SK-N-SH (cell line): ENCODE measurements around the gene COL4A3. TPM values are rescaled to one million over a fixed set of nuclear protein-coding genes. Genes with fewer than 3 reads are reported as not detected.

ENCODE experiments used
- CTCF ChIA-PET: fragments of 300-600, 350-600 bp; formaldehyde crosslinking; extraction: SDS; loops from one replicate; lab custom pipeline; 2021; lab: Yijun Ruan, JAX
- POLR2A ChIA-PET: fragments of 350-600 bp; sonication (Branson Sonifier 250); formaldehyde crosslinking; extraction: SDS; loops from one replicate; lab custom pipeline; 2020; ENCODE audit warnings: antibody characterized with exemption, inconsistent platforms; lab: Yijun Ruan, JAX
- DNase-seq: peaks from one replicate; pipeline ENCODE4 v3.0.0; 2012
- H2AFZ ChIP-seq: fragments of 200-600 bp; sonication (generic); 2 replicates; pipeline ENCODE4 v1.8.1; 2016; ENCODE audit warnings: antibody characterized with exemption, mild to moderate bottlenecking, low read depth
- H3F3A ChIP-seq: fragments of 200-600 bp; sonication (generic); replicated peaks from 2 replicates; pipeline ENCODE3; 2016; ENCODE audit warnings: antibody characterized with exemption, mild to moderate bottlenecking; ENCODE audit not compliant: insufficient read depth
- H3K27ac ChIP-seq, 2 experiments: fragments of 200-500 bp in 1 of 2; fragments of 200-600 bp in 1 of 2; sonication (Bioruptor generic) in 1 of 2; sonication (generic), shearing (Covaris generic) in 1 of 2; 2 replicates each; pipeline versions ENCODE4 v1.5.1 to v1.6.1; 2014 to 2016; ENCODE audit warnings: low read depth in 2 of 2, inconsistent platforms in 1 of 2, low read length in 1 of 2, mild to moderate bottlenecking in 1 of 2, mixed read lengths in 1 of 2
- H3K27me3 ChIP-seq: fragments of 200-600 bp; sonication (generic), shearing (Covaris generic); 2 replicates; pipeline ENCODE4 v1.6.1; 2016; ENCODE audit warnings: mixed run types; ENCODE audit not compliant: insufficient read depth
- H3K36me3 ChIP-seq, 2 experiments: fragments of 200-500 bp in 1 of 2; fragments of 200-600 bp in 1 of 2; sonication (Bioruptor generic) in 1 of 2; sonication (generic) in 1 of 2; replicated peaks in 1 of 2; 2 replicates each; pipeline versions ENCODE3 to v1.5.1; 2014 to 2016; ENCODE audit warnings: low read length in 1 of 2, mild to moderate bottlenecking in 1 of 2; ENCODE audit not compliant: insufficient read depth in 2 of 2, control insufficient read depth in 1 of 2
- H3K4me1 ChIP-seq, 2 experiments: fragments of 200-500 bp in 1 of 2; fragments of 200-600 bp in 1 of 2; sonication (Bioruptor generic) in 1 of 2; sonication (generic), shearing (Covaris generic) in 1 of 2; 2 replicates each; pipeline versions ENCODE4 v1.5.1 to v1.6.1; 2014 to 2016; ENCODE audit warnings: low read depth in 1 of 2, low read length in 1 of 2, mixed run types in 1 of 2; ENCODE audit not compliant: insufficient read depth in 2 of 2, control insufficient read depth in 1 of 2
- H3K4me2 ChIP-seq: fragments of 200-600 bp; sonication (generic), shearing (Covaris generic); 2 replicates; pipeline ENCODE4 v1.6.1; 2017; ENCODE audit warnings: mixed run types
- H3K4me3 ChIP-seq, 2 experiments: fragments of 200-500 bp in 1 of 2; fragments of 200-600 bp in 1 of 2; sonication (Bioruptor generic) in 1 of 2; sonication (generic), shearing (Covaris generic) in 1 of 2; 2 replicates each; pipeline versions ENCODE4 v1.5.1 to v1.8.1; 2014 to 2016; ENCODE audit warnings: low read depth in 2 of 2, inconsistent platforms in 1 of 2, low read length in 1 of 2, mild to moderate bottlenecking in 1 of 2, mixed read lengths in 1 of 2, moderate library complexity in 1 of 2
- H3K79me2 ChIP-seq: fragments of 200-600 bp; sonication (generic); 2 replicates; pipeline ENCODE4 v1.8.1; 2017; ENCODE audit warnings: mild to moderate bottlenecking; ENCODE audit not compliant: insufficient read depth
- H3K9ac ChIP-seq: fragments of 200-600 bp; sonication (generic); 2 replicates; pipeline ENCODE4 v1.6.1; 2017; ENCODE audit warnings: mixed run types
- H3K9me2 ChIP-seq: fragments of 200-600 bp; sonication (generic); 2 replicates; pipeline ENCODE4 v1.6.1; 2017; ENCODE audit warnings: mixed run types
- H3K9me3 ChIP-seq: fragments of 200-600 bp; sonication (generic); 2 replicates; pipeline ENCODE4 v1.6.1; 2017; ENCODE audit warnings: mixed run types, mild to moderate bottlenecking, moderate library complexity
- H4K20me1 ChIP-seq: fragments of 200-600 bp; sonication (generic); 2 replicates; pipeline ENCODE4 v1.6.1; 2017; ENCODE audit warnings: mild to moderate bottlenecking, mixed run types; ENCODE audit not compliant: insufficient read depth
- EZH2phosphoT487 ChIP-seq: fragments of 200-600 bp; sonication (generic); IDR thresholded peaks from 2 replicates; pipeline ENCODE4 v1.6.1; 2017; ENCODE audit warnings: low read depth, mixed run types, mild to moderate bottlenecking, antibody characterized with exemption, moderate library complexity, borderline replicate concordance
- FOXJ3 ChIP-seq: sonication (generic); formaldehyde crosslinking; IDR thresholded peaks from 2 replicates; pipeline ENCODE4 v1.5.1; 2020; ENCODE audit warnings: mild to moderate bottlenecking, missing genetic modification reagents
- IRF3 ChIP-seq: fragments of 150-350 bp; IDR thresholded peaks from 2 replicates; pipeline ENCODE4 v1.6.1; 2016; ENCODE audit warnings: mild to moderate bottlenecking, low read depth, low read length
- MEF2A ChIP-seq: IDR thresholded peaks from 2 replicates; pipeline ENCODE4 v1.4.0; 2012; ENCODE audit warnings: low read depth, borderline replicate concordance
- MXI1 ChIP-seq: IDR thresholded peaks from 2 replicates; pipeline ENCODE4 v1.6.1; 2012; ENCODE audit warnings: mild to moderate bottlenecking, low read depth, low read length, improper control_type of control experiment
- NFIC ChIP-seq: IDR thresholded peaks from 2 replicates; pipeline ENCODE4 v1.4.0; 2012; ENCODE audit warnings: borderline replicate concordance
- NRF1 ChIP-seq: IDR thresholded peaks from 2 replicates; pipeline ENCODE4 v1.6.1; 2012; ENCODE audit warnings: low read depth, mild to moderate bottlenecking, low read length
- RAD21 ChIP-seq: IDR thresholded peaks from 2 replicates; pipeline ENCODE4 v1.6.1; 2012; ENCODE audit warnings: mild to moderate bottlenecking, low read length
- REST ChIP-seq: IDR thresholded peaks from 2 replicates; pipeline ENCODE4 v1.6.1; 2012; ENCODE audit warnings: mild to moderate bottlenecking, low read depth, low read length, moderate library complexity
- RXRA ChIP-seq: IDR thresholded peaks from 2 replicates; pipeline ENCODE4 v1.4.0; 2012; ENCODE audit warnings: low read depth, mild to moderate bottlenecking, borderline replicate concordance
- SIN3A ChIP-seq: IDR thresholded peaks from 2 replicates; pipeline ENCODE4 v1.6.1; 2012; ENCODE audit warnings: low read depth, mild to moderate bottlenecking, low read length, moderate library complexity, borderline replicate concordance
- SMC3 ChIP-seq: IDR thresholded peaks from 2 replicates; pipeline ENCODE4 v1.6.1; 2012; ENCODE audit warnings: low read depth, low read length, improper control_type of control experiment
- TCF12 ChIP-seq: IDR thresholded peaks from 2 replicates; pipeline ENCODE4 v1.4.0; 2012
- USF1 ChIP-seq: IDR thresholded peaks from 2 replicates; pipeline ENCODE4 v1.4.0; 2012; ENCODE audit warnings: low read depth, borderline replicate concordance
- YY1 ChIP-seq: IDR thresholded peaks from 2 replicates; pipeline ENCODE4 v1.4.0; 2012; ENCODE audit warnings: low read depth, mild to moderate bottlenecking
- ZBTB33 ChIP-seq: IDR thresholded peaks from 2 replicates; pipeline ENCODE4 v1.4.0; 2012; ENCODE audit warnings: low read depth, borderline replicate concordance
- WGBS: methylation state at CpG from one replicate; pipeline ENCODE4 v1.1.6; 2017; ENCODE audit warnings: low lambda C conversion rate; 5-methylcytosine and 5-hydroxymethylcytosine counted together
- polyA plus RNA-seq, 3 experiments: library from polyadenylated mRNA; depleted of rRNA; stranded (reverse); fragments of >200 nt; gene quantifications; 2 replicates each; pipeline ENCODE4 v1.2.3, GENCODE V29; 2012

COL4A3 gene
- polyA plus RNA-seq, 1 of the 3 experiments (the other 2 are of a cell fraction), result not detected

- no peaks in the 10 kb centered on the region for H3K36me3 ChIP-seq
- no peaks in the 10 kb centered on the region for H3K9me2 ChIP-seq
- no peaks in the 10 kb centered on the region for H4K20me1 ChIP-seq
- no peak for TF ChIP-seq ZBTB33
- TF ChIP-seq YY1, result no peak
- no peak for TF ChIP-seq REST
- no peak for TF ChIP-seq EZH2phosphoT487
- no peak for TF ChIP-seq SIN3A
- TF ChIP-seq RAD21, result no peak
- no peaks in the 10 kb centered on the region for H3K79me2 ChIP-seq
- no peak overlapping the region for H3K4me2 ChIP-seq
- H2AFZ ChIP-seq, result no peak overlapping the region
- no peaks in the 10 kb centered on the region for H3K9me3 ChIP-seq
- H3F3A ChIP-seq, result no peaks in the 10 kb centered on the region
- 73% methylated on average over 4 of the region's 4 CpGs for WGBS
- no peak overlapping the region for H3K9ac ChIP-seq
- ChIA-PET CTCF (interaction anchor here (0.9 to 7.5 kb wide), 4 partner anchors 8 to 110 kb away, joined by 3 to 156 read pairs (median 4); no protein-coding TSS in a partner anchor), POLR2A (no interaction called here)
- H3K27ac ChIP-seq, result no peak overlapping the region
- no peak for DNase-seq
- no peaks in the 10 kb centered on the region for H3K27me3 ChIP-seq
- H3K4me1 ChIP-seq, result no peaks in the 10 kb centered on the region
- no peak overlapping the region for H3K4me3 ChIP-seq
Measured at GRCh38 chr2:227132986-227133385, 31.4 kb upstream of the COL4A3 start.

- Histone ChIP-seq H3F3A (no peaks in the 10 kb centered on the region), H3K4me3 (no peak overlapping the region), H3K36me3 (no peaks in the 10 kb centered on the region), H2AFZ (no peak overlapping the region), H3K9me2 (no peaks in the 10 kb centered on the region), H4K20me1 (no peaks in the 10 kb centered on the region), H3K79me2 (no peaks in the 10 kb centered on the region), H3K27ac (no peak overlapping the region), H3K4me2 (no peak overlapping the region), H3K27me3 (no peaks in the 10 kb centered on the region; the same call in 1 of the 2 replicates), H3K9ac (no peak overlapping the region), H3K4me1 (no peaks in the 10 kb centered on the region), H3K9me3 (no peaks in the 10 kb centered on the region)
- ChIA-PET CTCF (interaction anchor here (0.6 to 7.5 kb wide), 2 partner anchors 72 to 104 kb away, joined by 3 to 156 read pairs; no protein-coding TSS in a partner anchor), POLR2A (no interaction called here)
- WGBS, result 49% methylated on average over 5 of the region's 5 CpGs
- DNase-seq, result no peak
- TF ChIP-seq USF1 (no peak), NFIC (no peak), REST (no peak), SIN3A (no peak), RXRA (no peak), EZH2phosphoT487 (no peak), TCF12 (no peak), NRF1 (no peak), IRF3 (no peak), FOXJ3 (CRISPR knock-in tag) (no peak), MXI1 (no peak), MEF2A (no peak), SMC3 (no peak)
Measured at GRCh38 chr2:227134591-227134990, 29.8 kb upstream of the COL4A3 start.
